ENCODE measurements around the gene YWHAQ.
A peak's percentile ranks its signal among the peaks of the same experiment; 100 is the strongest.

The YWHAQ gene

GRCh38 chr2:9578467-9579235 lies 52.1 kb downstream of the YWHAQ start:
- H3K4me3 ChIP-seq (ENCODE audit: low read depth, low read length): no peak overlapping the region
- TF ChIP-seq CTCF (IDR thresholded peaks at IDR 0.05; ENCODE audit: borderline replicate concordance, insufficient read depth, low read depth, low read length): no peak

GRCh38 chr2:9574331-9574730 lies 56.5 kb downstream of the YWHAQ start:
- H3K4me3 ChIP-seq (ENCODE audit: low read depth, low read length): no peak overlapping the region
- no peak for TF ChIP-seq CTCF (IDR thresholded peaks at IDR 0.05; ENCODE audit: borderline replicate concordance, insufficient read depth, low read depth, low read length)

GRCh38 chr2:9573840-9574239 lies 57.0 kb downstream of the YWHAQ start:
- peak; percentile 28; the same call in 1 of the 2 replicates for TF ChIP-seq CTCF (IDR thresholded peaks at IDR 0.05; ENCODE audit: borderline replicate concordance, insufficient read depth, low read depth, low read length)
- no peak overlapping the region for H3K4me3 ChIP-seq (ENCODE audit: low read depth, low read length)

GRCh38 chr2:9573013-9573720 lies 57.6 kb downstream of the YWHAQ start:
- TF ChIP-seq CTCF (IDR thresholded peaks at IDR 0.05; ENCODE audit: borderline replicate concordance, insufficient read depth, low read depth, low read length): no peak
- no peak overlapping the region for H3K4me3 ChIP-seq (ENCODE audit: low read depth, low read length)

- no peak overlapping the region for H3K4me3 ChIP-seq (ENCODE audit: low read depth, low read length)
- TF ChIP-seq CTCF (IDR thresholded peaks at IDR 0.05; ENCODE audit: borderline replicate concordance, insufficient read depth, low read depth, low read length): no peak
These were observed 60.4 kb downstream of the YWHAQ start for GRCh38 chr2:9570182-9571060.

- no peak overlapping the region for H3K4me3 ChIP-seq (ENCODE audit: low read depth, low read length)
- no peak for TF ChIP-seq CTCF (IDR thresholded peaks at IDR 0.05; ENCODE audit: borderline replicate concordance, insufficient read depth, low read depth, low read length)
These were observed 65.2 kb downstream of the YWHAQ start for GRCh38 chr2:9565436-9566153.

All from GM12875 (cell line).